Natural killer cell (primary cell): ENCODE measurements around the gene SLC15A1. TPM values are rescaled to one million over a fixed set of nuclear protein-coding genes. Genes with fewer than 3 reads are reported as not detected.

Experiments used
- ATAC-seq, 3 donors: fragments of 150-1000 bp in 2 of 3; fragments of 200-7000 bp in 1 of 3; cut with Tn5 transposase; 1 replicate in 1 of 3; 2 replicates in 2 of 3; pipeline ENCODE4 v1.10.0; 2021; ENCODE audit warnings: mild to moderate bottlenecking in 2 of 3, moderate library complexity in 2 of 3
- DNase-seq, 2 donors: peaks; one replicate each; pipeline versions ENCODE4 v3.0.0 to v3.0.0-alpha.2; 2013 to 2021; ENCODE audit warnings: mixed read lengths in 1 of 2
- H3K27ac ChIP-seq: one replicate; pipeline ENCODE4 v1.5.1; 2013; ENCODE audit warnings: mild to moderate bottlenecking, low read length
- H3K27me3 ChIP-seq: one replicate; pipeline ENCODE4 v1.6.1; 2013; ENCODE audit warnings: low read length; ENCODE audit not compliant: control insufficient read depth, insufficient read depth
- H3K36me3 ChIP-seq: one replicate; pipeline ENCODE4 v1.6.1; 2013; ENCODE audit warnings: low read length; ENCODE audit not compliant: control insufficient read depth, insufficient read depth
- H3K4me1 ChIP-seq: one replicate; pipeline ENCODE4 v1.6.1; 2013; ENCODE audit warnings: low read length; ENCODE audit not compliant: control insufficient read depth, insufficient read depth
- H3K4me3 ChIP-seq: one replicate; pipeline ENCODE4 v1.5.1; 2013; ENCODE audit warnings: low read length
- H3K9me3 ChIP-seq: one replicate; pipeline ENCODE4 v1.6.1; 2013; ENCODE audit warnings: low read length; ENCODE audit not compliant: control insufficient read depth, insufficient read depth
- H3K27ac Mint-ChIP-seq, 2 donors: one replicate each; pipeline ENCODE4 v1.8.0; 2022; ENCODE audit warnings: mild to moderate bottlenecking in 2 of 2, mixed read lengths in 2 of 2, moderate library complexity in 1 of 2
- H3K27me3 Mint-ChIP-seq, 2 donors: one replicate each; pipeline ENCODE4 v1.8.0; 2022; ENCODE audit warnings: low read depth in 2 of 2, mixed read lengths in 2 of 2
- H3K36me3 Mint-ChIP-seq: one replicate; pipeline ENCODE4 v1.8.0; 2022; ENCODE audit warnings: mixed read lengths
- H3K4me1 Mint-ChIP-seq, 2 donors: one replicate each; pipeline ENCODE4 v1.8.0; 2022; ENCODE audit warnings: mixed read lengths in 2 of 2
- H3K4me3 Mint-ChIP-seq: one replicate; pipeline ENCODE4 v1.8.0; 2022; ENCODE audit warnings: mild to moderate bottlenecking, moderate library complexity, mixed read lengths
- H3K9me3 Mint-ChIP-seq, 2 donors: one replicate each; pipeline ENCODE4 v1.8.0; 2022; ENCODE audit warnings: mixed read lengths in 2 of 2
- CTCF ChIP-seq: fragments of 200-600 bp; IDR thresholded peaks from one replicate; pipeline ENCODE4 v1.8.0; 2022; ENCODE audit warnings: antibody characterized with exemption
- WGBS: methylation state at CpG from one replicate; pipeline ENCODE4 v1.1.7; 2013; ENCODE audit warnings: missing lambda C conversion rate; ENCODE audit not compliant: insufficient coverage; 5-methylcytosine and 5-hydroxymethylcytosine counted together
- intact Hi-C: fragments of 100-400 bp; cut with micrococcal nuclease; formaldehyde crosslinking; loops from one replicate; pipeline ENCODE4 v1.14.2; 2022
- total RNA-seq, 4 donors: library from RNA; stranded (reverse); fragments of 120-200 nt in 1 of 4; gene quantifications; one replicate each; pipeline versions ENCODE4 v1.2.3 to v1.2.4, GENCODE V29; 2013 to 2022

SLC15A1 gene
- total RNA-seq, 3 donors from 2014 or later (not counting 1 experiment from before 2014, with no cell fraction given), result not detected

GRCh38 chr13:98775386-98775785 lies 22.9 kb upstream of the SLC15A1 start:
- intact Hi-C loops, result no loop called here
- no peaks in the 10 kb centered on the region for H3K9me3 Mint-ChIP-seq
- no peaks in the 10 kb centered on the region for H3K4me1 Mint-ChIP-seq
- peaks cover 0 to 8% of the 10 kb centered on the region in 2 donors for H3K27me3 Mint-ChIP-seq
- H3K27ac Mint-ChIP-seq, result no peak overlapping the region
- Histone ChIP-seq H3K27me3 (no peaks in the 10 kb centered on the region), H3K4me3 (no peak overlapping the region), H3K9me3 (no peaks in the 10 kb centered on the region), H3K27ac (no peak overlapping the region), H3K4me1 (no peaks in the 10 kb centered on the region), H3K36me3 (no peaks in the 10 kb centered on the region)
- H3K36me3 Mint-ChIP-seq, result no peaks in the 10 kb centered on the region
- no peak for TF ChIP-seq CTCF
- DNase-seq (no peak), ATAC-seq (no peak)
- WGBS, result 81% methylated on average over 15 of the region's 15 CpGs
- H3K4me3 Mint-ChIP-seq, result no peak overlapping the region

GRCh38 chr13:98774776-98775175 lies 22.3 kb upstream of the SLC15A1 start:
- 92% methylated on average over 9 of the region's 9 CpGs for WGBS
- Mint-ChIP-seq H3K9me3 (no peaks in the 10 kb centered on the region), H3K27me3 (peaks cover 0 to 8% of the 10 kb centered on the region in 2 donors), H3K27ac (no peak overlapping the region), H3K4me1 (no peaks in the 10 kb centered on the region), H3K36me3 (no peaks in the 10 kb centered on the region), H3K4me3 (no peak overlapping the region)
- Histone ChIP-seq H3K27ac (no peak overlapping the region), H3K4me1 (no peaks in the 10 kb centered on the region), H3K9me3 (no peaks in the 10 kb centered on the region), H3K4me3 (no peak overlapping the region), H3K27me3 (no peaks in the 10 kb centered on the region), H3K36me3 (no peaks in the 10 kb centered on the region)
- TF ChIP-seq CTCF, result no peak
- intact Hi-C loops, result no loop called here
- ATAC-seq (no peak), DNase-seq (no peak)

GRCh38 chr13:98773921-98774320 lies 21.4 kb upstream of the SLC15A1 start:
- no peak for ATAC-seq
- Histone ChIP-seq H3K27me3 (no peaks in the 10 kb centered on the region), H3K27ac (no peak overlapping the region), H3K9me3 (no peaks in the 10 kb centered on the region), H3K4me1 (no peaks in the 10 kb centered on the region), H3K36me3 (no peaks in the 10 kb centered on the region), H3K4me3 (no peak overlapping the region)
- intact Hi-C loops, result no loop called here
- no peaks in the 10 kb centered on the region for H3K9me3 Mint-ChIP-seq
- no peak for DNase-seq
- H3K36me3 Mint-ChIP-seq, result no peaks in the 10 kb centered on the region
- H3K4me3 Mint-ChIP-seq, result no peak overlapping the region
- no peaks in the 10 kb centered on the region for H3K4me1 Mint-ChIP-seq
- H3K27me3 Mint-ChIP-seq, result peaks cover 8 to 13% of the 10 kb centered on the region in 2 donors
- no peak overlapping the region for H3K27ac Mint-ChIP-seq
- WGBS, result 91% methylated on average over 20 of the region's 20 CpGs
- no peak for TF ChIP-seq CTCF

- 80% methylated on average over 12 of the region's 12 CpGs for WGBS
- H3K27me3 ChIP-seq, result no peaks in the 10 kb centered on the region
- H3K4me3 Mint-ChIP-seq, result no peak overlapping the region
- H3K4me1 ChIP-seq, result no peaks in the 10 kb centered on the region
- H3K27me3 Mint-ChIP-seq, result peaks cover 12 to 16% of the 10 kb centered on the region in 2 donors
- intact Hi-C loops, result no loop called here
- no peaks in the 10 kb centered on the region for H3K9me3 ChIP-seq
- no peak for ATAC-seq
- H3K36me3 Mint-ChIP-seq, result no peaks in the 10 kb centered on the region
- H3K4me1 Mint-ChIP-seq, result no peaks in the 10 kb centered on the region
- no peak overlapping the region for H3K4me3 ChIP-seq
- no peak for DNase-seq
- no peak for TF ChIP-seq CTCF
- H3K27ac ChIP-seq, result no peak overlapping the region
- no peak overlapping the region for H3K27ac Mint-ChIP-seq
- no peaks in the 10 kb centered on the region for H3K36me3 ChIP-seq
- H3K9me3 Mint-ChIP-seq, result no peaks in the 10 kb centered on the region
Observed at GRCh38 chr13:98772794-98773452, 20.5 kb upstream of the SLC15A1 start.
